T-helper 2 cell (primary cell): ENCODE data around the gene PVALEF.
"Not testable (repeated sequence)": the region's sequence is repeated elsewhere in the genome, so short reads cannot be mapped to it uniquely, and the experiment has no call there.

Experiments used
- DNase-seq, 5 experiments: peaks; one replicate each; pipeline versions ENCODE4 v3.0.0 to v3.0.0-alpha.2; 2012 to 2022

Gene PVALEF

DNA sequence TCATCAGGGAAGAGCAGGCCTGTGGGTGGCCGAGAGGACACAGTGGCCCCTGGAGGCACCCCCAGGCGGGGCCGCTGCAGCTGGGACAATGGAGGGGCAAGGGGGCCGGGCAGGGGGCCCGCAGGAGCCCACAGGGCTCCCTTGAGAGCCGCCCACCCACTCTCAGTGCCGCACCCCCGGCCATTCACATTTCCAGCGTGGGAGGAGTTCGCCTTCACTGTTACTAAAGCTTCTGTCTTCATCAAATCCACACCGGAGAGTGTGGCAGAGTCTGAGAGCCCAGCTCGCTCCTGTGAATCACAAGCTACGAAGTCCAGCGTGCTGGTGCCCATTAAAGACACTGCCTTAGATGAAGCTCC is 20.9 kb upstream of the PVALEF start:
- DNase-seq, result no peak

- not testable (repeated sequence) for DNase-seq
Observed at GRCh38 chr17:81146208-81146607, 19.1 kb upstream of the PVALEF start.

DNA sequence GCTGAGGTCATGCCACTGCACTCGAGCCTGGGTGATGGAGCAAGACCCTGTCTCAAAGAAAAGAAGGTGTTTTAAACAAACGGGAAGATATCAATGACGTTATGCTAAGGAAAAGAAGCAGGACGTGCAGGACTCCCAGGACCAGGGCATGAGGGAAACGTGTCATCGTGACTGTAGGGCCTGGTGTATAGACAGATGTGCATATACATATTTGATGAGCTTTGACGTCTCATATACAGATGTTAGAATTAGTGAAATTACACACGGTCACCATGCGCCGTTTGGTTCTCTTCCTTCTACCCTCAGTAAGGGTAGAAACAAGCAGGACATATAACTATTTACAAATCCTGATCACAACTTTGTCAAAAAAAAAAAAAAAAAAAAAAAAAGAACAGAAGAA is 17.6 kb upstream of the PVALEF start:
- DNase-seq, result no peak

DNA sequence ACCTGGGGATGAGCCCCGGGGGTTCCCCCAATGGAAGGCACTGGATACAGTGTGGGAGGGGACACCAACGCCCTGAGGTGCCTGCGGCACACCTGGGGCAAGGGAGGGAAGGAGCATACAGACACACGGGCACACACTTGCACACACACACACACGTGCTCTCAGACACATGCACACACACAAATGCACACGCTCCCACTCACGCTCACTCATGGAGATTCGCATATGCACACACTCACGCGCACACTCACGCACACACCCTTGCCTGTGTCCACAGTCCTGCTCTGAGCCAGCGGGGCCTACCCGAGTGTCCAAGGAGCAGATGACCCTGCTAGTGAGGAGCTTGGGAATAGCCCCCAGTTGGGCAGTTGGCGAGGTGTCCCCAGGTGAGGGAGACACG is 16.7 kb upstream of the PVALEF start:
- no peak for DNase-seq

- DNase-seq, result no peak
Observed at GRCh38 chr17:81148986-81149533, 16.2 kb upstream of the PVALEF start.

- DNase-seq, result no peak
Observed at GRCh38 chr17:81150377-81151077, 14.8 kb upstream of the PVALEF start.

DNA sequence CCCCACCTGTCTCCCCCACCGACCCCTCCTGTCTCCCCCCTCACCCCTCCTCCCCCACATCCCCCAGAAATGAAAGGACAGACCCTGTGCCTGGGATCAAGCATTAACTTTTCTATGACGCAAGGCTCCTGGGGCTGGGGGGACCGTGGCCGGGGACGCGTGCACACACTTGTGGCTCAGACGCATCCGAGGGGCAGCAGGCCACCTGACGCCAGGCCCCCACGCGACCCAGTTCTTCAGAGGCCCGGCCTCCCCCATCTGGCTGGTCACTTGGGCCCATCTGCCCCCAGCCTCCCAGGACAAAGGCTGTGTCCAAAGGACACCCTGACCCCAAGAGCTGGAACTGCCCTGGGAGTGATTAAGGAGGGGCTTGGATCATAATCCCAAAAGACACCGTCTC is 14.0 kb upstream of the PVALEF start:
- DNase-seq, result no peak

DNA sequence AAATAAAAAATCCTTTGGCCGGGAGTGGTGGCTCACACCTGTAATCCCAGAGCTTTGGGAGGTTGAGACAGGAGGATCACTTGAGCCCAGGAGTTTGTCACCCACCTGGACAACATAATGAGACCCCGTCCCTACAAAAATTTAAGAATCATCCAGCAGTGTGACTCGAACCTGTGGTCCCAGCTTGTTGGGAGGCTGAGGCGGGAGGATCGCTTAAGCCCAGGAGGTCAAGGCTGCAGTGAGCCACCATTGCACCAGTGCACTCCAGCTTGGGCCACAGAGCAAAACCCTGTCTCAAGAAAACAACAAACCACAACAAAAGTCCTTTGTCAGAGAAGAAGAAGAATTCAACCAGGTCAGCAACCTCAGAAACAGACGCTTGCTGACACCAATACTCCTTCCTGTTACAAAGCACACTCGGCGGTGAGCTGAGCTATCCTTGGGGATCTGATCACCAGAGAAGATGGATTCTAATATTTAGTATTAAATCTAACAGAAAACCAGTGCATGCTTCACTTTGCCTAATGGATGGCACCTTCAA is 12.9 kb upstream of the PVALEF start:
- no peak for DNase-seq

DNA sequence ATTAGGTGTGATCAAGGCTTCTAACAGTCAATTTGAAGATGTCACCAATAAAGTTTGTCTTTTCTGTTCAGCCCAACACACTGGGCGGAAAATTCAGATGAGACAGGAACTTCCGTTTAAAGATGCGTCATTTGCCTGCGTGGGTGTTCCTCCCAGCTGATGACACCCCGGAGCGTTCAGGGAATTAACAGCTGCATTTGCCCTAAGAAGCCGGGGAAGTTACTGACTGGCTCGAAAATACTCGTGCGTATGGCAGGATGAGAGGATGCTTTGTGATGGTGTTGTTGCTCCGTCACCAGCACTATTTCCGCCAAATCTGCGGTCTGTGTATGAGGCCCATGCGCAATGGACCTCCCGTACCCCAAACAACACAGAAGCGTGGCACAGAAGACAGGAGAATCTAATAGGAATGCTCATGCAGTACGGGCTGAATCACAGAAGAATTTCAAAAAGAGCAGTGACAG is 11.9 kb upstream of the PVALEF start:
- no peak for DNase-seq

DNA sequence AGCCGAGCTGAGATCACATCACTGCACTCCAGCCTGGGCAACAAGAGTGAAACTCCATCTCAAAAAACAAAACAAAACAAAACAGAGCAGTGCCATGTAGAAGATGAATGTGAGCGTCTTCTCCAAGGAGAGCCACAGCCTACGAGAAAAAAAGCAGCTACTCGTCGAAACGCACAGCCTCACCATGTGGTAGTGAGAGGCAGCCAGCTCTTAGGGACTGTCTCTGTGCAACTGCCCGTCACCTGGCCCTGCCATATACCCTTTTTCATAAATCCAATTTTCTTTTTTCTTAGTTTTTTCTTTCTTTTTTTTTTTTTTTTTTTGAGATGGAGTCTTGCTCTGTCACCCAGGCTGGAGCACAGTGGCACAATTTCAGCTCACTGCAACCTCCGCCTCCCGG is 11.3 kb upstream of the PVALEF start:
- not testable (repeated sequence) for DNase-seq

GRCh38 chr17:81154961-81155360 is 10.3 kb upstream of the PVALEF start:
- DNase-seq, result no peak

DNA sequence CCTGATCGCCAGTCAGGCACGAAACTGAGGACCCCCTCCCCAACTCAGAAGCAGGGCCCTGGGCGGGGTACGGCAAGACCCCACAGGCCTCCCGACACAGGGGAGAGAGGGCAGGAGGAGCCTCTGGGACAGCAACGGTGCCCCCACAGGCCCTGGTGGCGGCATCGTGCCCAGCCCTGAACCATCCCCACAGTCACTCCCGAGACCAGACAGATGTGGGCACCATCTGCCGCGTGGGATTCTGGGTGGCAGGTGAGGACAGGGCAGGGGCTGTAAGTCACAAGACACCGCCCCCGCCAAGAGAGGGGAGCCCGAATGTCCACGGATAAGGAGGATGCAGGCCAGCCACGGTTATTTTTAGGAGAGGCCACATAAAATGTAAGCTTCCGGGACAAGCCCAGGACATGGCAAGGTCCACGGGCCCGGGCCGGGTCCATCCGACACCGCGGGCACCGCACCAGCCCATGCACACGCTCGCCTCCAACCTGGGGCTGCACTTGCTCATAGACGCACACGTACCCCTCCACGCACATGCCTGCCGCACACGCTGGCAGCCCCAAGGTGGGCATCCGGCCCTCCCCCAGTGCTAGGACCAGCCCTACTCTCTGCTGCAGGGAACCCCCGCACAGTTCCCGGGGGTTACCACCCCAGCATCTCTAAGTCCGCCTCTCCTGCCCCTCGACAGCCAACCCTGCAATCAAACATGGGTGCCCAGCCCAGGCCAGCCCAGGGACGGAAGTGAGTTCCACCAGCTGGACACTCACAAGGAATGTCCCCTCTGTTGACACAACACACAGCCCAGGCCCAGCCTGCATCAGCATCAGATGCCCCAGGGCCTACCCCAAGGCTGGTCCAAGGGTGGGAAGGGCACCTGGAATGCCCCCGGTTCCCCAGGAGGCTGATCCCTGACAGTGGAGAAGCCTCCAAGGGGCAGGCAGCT is 8.2 kb upstream of the PVALEF start:
- DNase-seq, result no peak

- no peak for DNase-seq
Observed at GRCh38 chr17:81157848-81158687, 7.2 kb upstream of the PVALEF start.

DNA sequence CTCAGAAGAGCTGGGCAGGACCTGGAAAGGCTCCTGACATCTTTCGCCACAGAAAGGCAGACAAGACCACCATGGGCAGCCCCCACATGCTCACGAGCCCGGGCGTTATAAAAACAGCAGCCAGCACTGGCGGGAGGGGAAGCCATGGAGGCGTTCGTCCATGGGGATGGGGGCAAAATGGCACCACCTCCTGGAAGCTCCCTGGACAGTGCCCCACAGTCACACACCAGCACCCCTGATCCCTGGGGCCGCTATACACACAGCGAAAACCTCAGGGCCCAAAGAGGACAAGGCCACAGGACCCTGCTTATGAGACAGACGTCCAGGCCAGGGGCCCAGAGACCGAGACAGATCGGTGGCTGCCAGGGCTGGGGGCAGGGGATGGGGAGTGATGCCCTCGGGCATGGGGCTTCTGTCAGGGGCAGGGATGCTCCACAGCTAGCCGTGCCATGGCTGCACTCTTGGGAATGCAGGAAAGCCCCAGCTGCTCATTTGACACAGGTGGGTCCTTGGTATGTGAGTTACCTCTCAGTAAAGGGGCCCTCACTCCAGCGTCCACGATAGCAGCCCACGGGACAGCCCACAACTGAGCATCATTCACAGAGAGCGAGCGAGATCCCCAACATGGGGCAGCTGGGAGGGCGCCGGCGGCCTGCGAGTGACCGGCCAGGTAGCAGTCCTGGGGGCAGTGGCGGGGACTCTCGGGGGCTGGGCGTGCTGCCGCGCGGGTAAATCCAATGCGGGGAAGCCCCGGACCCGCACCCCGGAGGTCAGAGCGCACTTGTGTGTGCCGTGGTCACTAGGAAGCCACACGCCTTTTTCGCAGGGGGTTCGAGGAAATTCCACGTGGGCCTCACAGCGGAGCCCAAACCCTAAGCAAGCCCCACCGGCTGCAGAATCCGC is 6.4 kb upstream of the PVALEF start:
- DNase-seq, result no peak

DNA sequence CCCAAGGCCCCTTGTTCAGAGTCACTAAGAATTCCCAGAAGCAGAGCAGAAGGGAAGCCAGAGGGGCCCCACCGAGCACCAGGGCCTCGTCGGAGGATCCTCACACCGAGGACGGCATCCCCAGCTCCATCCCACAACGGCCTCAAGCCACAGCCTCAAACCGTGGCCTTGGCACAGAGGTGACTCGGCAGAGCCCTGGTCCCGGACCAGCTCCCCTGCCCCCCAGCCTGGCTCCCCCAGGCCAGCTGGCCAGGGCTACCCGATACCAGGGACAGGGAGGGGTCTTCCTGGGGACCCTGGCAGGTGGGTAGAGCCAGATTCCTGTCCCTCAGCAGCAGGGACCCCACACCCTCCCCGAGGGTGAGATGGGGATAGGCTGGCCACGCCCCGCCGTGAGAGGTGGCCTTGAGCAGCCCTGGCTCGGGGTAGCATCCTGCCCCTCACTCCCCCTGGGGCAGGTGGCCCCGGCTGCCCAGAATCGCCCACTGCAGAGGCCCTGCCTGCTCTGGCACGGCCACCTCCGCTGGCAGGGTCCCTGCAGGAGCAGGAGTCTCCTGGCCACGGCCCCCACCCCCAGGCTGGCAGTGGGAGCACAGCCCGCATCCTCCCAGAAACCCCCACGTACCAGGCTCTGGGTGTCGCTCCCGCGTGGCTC is 5.6 kb upstream of the PVALEF start:
- DNase-seq, result no peak

GRCh38 chr17:81160306-81160705 is 5.0 kb upstream of the PVALEF start:
- no peak for DNase-seq

GRCh38 chr17:81160747-81161453 is 4.4 kb upstream of the PVALEF start:
- DNase-seq, result no peak

DNA sequence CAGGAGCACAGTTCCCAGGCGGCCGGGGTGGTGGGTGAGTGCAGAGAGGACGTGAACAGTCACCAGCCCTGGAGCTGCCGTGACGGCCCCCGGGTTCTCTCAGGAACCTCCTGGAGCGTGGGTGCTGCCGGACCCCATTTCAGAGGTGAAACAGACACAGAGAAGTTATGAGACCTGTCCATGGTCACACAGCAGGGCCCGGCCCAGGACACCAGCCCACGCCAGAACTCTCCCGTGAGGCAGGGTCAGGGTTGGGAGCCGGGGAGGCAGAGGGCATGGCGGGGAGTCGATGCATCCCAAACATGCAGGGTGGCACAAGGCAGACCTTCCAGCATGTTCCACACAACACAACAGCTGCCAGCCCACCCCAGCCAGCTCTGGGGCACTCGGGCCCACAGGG is 3.8 kb upstream of the PVALEF start:
- DNase-seq, result no peak

DNA sequence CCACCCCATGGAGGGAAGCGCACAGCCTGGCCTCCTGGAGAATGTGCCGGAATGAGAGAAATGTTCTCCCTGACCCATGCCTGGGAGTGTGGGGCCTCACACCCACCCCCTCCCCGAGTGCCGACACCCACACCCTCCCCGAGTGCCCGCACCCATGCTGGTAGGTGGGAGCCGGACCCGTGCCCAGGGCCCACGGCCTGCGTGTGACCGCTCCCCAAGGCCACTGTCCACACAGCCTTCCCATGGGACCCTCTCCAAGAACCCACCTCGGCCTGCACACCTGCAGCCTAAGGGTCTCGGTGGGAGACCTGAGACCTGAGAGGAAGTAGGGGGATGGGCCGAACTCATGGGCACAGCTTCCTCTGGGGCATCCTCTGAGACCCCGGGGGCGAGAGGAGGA is 3.3 kb upstream of the PVALEF start:
- DNase-seq, result no peak

GRCh38 chr17:81162491-81162890 is 2.8 kb upstream of the PVALEF start:
- no peak for DNase-seq
